GM19328 (cell line): ENCODE results near the gene CAMKK1.

ENCODE experiments used
- ATAC-seq: cut with Tn5 transposase; IDR thresholded peaks from one replicate; pipeline ENCODE4 v1.9.1; 2021; ENCODE audit warnings: mild to moderate bottlenecking, moderate library complexity; ENCODE audit not compliant: unreplicated experiment

Gene CAMKK1

GRCh38 chr17:3893003-3893719 is at the start of gene CAMKK1:
Gene CAMKK1, minus strand, starts transcription at chr17:3893053. Its CDS starts 7,366 bp downstream, at chr17:3885687.
- ATAC-seq, result peak; percentile 92

- ATAC-seq, result no peak
Measured at GRCh38 chr17:3940965-3941698, 48.3 kb upstream of the CAMKK1 start.

DNA sequence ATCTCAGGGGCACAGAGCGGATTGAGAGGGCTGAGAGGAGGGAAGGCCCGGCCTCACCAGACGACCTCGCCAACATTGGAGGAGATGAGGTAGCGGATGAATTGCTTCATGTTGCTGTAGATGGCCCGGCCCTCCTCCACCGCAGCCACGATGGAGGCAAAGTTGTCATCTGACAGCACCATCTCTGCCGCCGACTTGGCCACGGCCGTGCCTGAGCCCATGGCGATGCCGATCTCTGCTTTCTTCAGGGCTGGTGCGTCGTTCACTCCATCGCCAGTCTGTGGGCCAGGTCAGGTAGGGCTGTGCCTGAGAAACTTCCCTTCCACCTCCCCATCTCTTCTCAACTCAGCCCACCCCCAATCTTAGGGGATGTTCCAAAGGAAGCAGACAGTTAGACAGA is 44.5 kb upstream of the CAMKK1 start:
- ATAC-seq, result no peak

- no peak for ATAC-seq
Measured at GRCh38 chr17:3935825-3936355, 43.0 kb upstream of the CAMKK1 start.

GRCh38 chr17:3935140-3935542 is 42.3 kb upstream of the CAMKK1 start:
- no peak for ATAC-seq

- no peak for ATAC-seq
Measured at GRCh38 chr17:3929764-3930163, 36.9 kb upstream of the CAMKK1 start.

GRCh38 chr17:3929181-3929580 is 36.3 kb upstream of the CAMKK1 start:
- ATAC-seq, result no peak

DNA sequence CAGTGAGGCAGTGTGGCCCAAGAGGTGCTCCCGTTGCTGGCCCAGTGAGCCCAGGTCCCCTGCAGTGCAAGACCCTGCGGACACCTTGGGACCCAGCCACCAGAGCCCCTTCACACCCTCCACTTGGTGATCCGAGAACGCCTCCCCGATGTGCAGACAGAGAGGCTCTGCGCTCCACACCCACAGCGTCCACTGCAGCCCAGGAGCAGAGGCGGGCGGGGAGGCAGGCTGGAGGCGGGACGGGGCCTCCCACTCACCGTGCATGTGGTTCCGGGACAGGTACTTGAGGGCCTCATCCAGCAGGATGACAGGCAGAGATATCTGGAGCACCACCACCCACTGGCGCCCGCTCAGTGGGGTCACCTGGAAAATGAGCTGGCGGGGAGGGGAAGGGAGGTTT is 35.6 kb upstream of the CAMKK1 start:
- no peak for ATAC-seq

GRCh38 chr17:3927628-3928340 is 34.9 kb upstream of the CAMKK1 start:
- ATAC-seq, result no peak

- no peak for ATAC-seq
Measured at GRCh38 chr17:3926860-3927627, 34.2 kb upstream of the CAMKK1 start.

GRCh38 chr17:3925684-3926485 is 33.0 kb upstream of the CAMKK1 start:
- no peak for ATAC-seq

DNA sequence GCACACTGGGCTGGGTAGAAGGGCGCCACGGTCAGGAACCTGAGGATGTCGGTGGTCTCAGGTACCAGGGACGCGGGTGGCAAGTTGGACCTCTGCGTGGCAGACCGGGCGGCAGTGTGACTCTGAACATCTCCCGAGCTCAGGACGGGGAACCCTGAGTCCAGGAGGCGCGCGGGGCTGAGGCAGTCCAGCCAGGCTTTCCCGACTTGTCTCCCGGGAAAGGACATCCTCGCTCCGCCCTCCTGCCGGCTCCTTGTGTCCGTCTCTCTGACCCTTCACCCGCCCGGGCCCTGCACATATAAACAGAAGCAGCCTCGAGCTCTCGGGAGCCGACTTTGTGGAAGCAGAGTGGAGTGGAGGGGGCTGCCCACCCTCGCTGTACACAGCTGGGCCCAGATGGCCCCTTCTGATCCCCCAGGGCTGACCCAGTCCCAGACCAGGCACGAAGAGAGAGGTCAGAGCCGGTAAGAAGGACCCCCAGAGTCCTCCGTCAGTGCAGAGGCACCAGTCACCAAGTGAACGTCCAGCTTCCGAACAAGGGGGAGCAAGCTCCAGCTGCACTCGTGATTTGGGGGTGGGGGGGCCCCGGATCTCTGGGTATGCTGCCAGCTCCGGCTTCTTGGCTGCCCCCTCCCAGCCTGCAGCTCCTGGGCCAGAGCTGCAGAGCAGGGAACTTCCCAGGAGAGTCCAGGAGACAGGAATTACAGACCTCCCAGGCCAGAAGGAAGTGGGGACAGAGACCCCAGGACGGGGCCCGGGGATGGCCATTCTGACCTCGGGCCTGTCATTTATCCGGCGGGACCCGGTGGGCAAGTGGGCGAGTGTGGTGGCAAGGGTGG is 31.9 kb upstream of the CAMKK1 start:
- ATAC-seq, result no peak

DNA sequence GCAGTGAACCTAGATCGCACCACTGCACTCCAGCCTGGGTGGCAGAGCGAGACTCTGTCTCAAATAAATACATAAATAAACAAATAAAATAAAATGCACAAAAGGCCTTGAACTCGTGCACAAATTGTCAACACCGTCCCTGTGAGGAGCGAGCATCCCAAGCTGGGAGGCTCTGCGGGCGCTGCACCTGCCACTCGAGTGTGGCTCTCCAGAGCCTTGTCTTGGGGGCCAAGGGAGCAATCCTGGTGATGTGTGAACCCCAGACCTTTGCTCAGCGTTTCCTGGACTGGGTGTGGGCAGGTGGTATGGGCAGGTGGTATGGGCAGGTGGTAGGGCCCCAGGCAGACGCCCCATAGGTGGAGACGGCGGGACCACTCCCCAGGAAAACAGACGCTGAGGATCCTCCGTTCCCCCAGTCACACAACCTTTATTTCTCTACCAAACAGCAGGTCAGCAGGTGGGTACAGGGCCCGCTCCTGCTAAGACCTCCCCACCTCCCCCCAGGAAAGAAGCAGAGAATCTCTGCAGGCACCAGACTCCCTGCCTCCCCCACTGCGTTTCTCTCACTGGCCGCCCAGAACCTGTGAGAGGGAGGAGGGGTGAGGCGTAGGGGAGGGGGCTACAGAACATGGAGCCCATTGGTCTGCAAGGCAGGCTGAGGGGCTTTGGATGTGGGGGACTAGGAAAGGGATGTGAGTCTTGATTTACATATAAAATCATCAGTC is 30.8 kb upstream of the CAMKK1 start:
- ATAC-seq, result no peak

- no peak for ATAC-seq
Measured at GRCh38 chr17:3922765-3923164, 29.9 kb upstream of the CAMKK1 start.

DNA sequence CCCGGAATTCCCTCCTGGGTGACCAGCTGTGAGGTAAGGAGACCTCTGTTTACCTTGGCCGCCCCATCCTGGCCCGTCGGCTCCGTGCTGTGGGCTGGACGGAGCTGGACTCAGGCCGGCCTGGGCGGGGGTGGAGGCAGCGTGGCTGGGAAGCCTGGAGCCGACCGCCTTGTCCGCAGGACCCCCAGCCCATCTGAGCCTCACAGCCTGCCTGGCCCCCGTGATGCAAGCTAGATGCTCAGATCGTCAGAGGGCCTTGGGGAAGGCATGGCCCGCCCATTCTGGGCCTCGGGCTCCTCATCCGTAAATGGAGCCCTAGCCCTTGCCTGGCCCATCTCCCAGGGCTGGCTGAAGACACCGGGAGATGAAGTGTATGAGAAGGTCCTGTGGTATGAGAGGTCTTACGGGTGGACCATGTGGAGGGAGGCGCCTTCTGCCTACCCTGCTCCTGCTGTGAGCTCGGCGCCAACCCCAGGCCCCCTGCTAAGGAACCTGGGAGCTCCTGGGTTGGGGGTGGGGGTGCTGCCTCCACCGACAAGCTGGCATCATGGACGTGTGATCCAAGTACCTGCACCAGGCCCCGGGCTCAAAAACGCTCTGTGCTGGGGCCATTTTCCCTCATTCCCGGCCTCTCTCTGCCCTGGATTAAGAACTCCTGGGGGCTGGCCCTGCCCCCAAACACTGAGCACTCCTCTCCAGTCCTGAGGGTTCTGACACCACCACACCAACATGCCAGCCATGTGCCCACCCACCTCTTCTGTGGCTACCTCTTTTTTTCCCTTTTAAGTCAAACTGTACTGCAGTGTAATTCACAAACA is 28.9 kb upstream of the CAMKK1 start:
- ATAC-seq, result no peak

GRCh38 chr17:3921006-3921405 is 28.2 kb upstream of the CAMKK1 start:
- no peak for ATAC-seq

DNA sequence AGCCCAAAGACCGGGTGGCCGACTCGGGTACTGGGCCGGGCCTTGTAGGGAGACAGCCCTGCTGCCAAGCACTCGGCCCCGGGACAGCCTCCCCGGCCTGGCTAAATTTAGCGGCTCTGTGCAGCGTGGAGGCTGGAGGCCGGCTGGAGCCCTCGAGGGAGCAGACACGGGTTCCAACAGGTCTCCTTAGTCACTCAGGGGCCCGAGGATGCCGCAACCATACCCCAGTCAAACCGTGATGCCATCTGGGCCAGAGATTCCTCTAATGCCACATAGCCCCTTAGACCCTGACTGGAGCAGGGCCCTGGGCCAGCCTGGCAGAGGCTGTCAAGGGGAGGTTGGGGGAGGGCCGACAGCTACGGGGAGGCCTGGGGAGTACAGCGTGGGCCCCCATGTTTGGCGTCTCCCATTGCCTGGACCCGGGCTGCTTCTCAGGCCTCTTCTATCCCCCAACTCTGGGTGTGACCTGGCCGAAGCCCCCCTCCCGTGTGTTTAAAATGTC is 26.3 kb upstream of the CAMKK1 start:
- no peak for ATAC-seq
